H1 (cell line): ENCODE data around the gene KRTAP10-8.

Experiments used
- BRCA1 ChIP-seq: IDR thresholded peaks from 2 replicates; pipeline ENCODE4 v1.6.1; 2012; ENCODE audit warnings: low read depth, low read length, improper control_type of control experiment
- CHD2 ChIP-seq: IDR thresholded peaks from 2 replicates; pipeline ENCODE4 v1.6.1; 2012; ENCODE audit warnings: low read length, improper control_type of control experiment
- EGR1 ChIP-seq: IDR thresholded peaks from 2 replicates; pipeline ENCODE4 v1.6.1; 2011; ENCODE audit warnings: low read depth, low read length, borderline replicate concordance
- EZH2 ChIP-seq: fragments of 200-600 bp; sonication (generic); IDR thresholded peaks from 2 replicates; pipeline ENCODE4 v1.7.1; 2012; ENCODE audit warnings: low read depth, mild to moderate bottlenecking, moderate library complexity, low read length, inconsistent platforms; ENCODE audit not compliant: severe bottlenecking
- POLR2A ChIP-seq, 2 experiments: IDR thresholded peaks; 1 replicate in 1 of 2; 2 replicates in 1 of 2; pipeline ENCODE4 v1.6.1; 2011; ENCODE audit warnings: low read depth in 2 of 2, low read length in 2 of 2, mild to moderate bottlenecking in 2 of 2; ENCODE audit errors: control extremely low read depth in 1 of 2
- POLR2AphosphoS5 ChIP-seq: IDR thresholded peaks from 2 replicates; pipeline ENCODE4 v1.6.1; 2011; ENCODE audit warnings: low read depth, low read length
- TF ChIP-seq, protein P1 (sequence below), 3 experiments: IDR thresholded peaks; 1 replicate in 2 of 3; 2 replicates in 1 of 3; pipeline versions ENCODE4 v1.5.1 to v1.6.1; 2011; ENCODE audit warnings: low read length in 3 of 3, mild to moderate bottlenecking in 3 of 3, inconsistent platforms in 2 of 3, low read depth in 1 of 3, moderate library complexity in 1 of 3; ENCODE audit not compliant: insufficient read depth in 1 of 3; ENCODE audit errors: control extremely low read depth in 1 of 3

GRCh38 chr21:44649521-44650100 lies 37.7 kb downstream of the KRTAP10-8 start:
- TF ChIP-seq EGR1 (no peak), BRCA1 (no peak), POLR2AphosphoS5 (no peak), POLR2A (IDR thresholded peaks at IDR 0.05; ENCODE audit: control extremely low read depth in 1 of 2, low read depth in 2 of 2, low read length in 2 of 2) (no peak), EZH2 (no peak), CHD2 (no peak)
- TF ChIP-seq, protein P1, sequence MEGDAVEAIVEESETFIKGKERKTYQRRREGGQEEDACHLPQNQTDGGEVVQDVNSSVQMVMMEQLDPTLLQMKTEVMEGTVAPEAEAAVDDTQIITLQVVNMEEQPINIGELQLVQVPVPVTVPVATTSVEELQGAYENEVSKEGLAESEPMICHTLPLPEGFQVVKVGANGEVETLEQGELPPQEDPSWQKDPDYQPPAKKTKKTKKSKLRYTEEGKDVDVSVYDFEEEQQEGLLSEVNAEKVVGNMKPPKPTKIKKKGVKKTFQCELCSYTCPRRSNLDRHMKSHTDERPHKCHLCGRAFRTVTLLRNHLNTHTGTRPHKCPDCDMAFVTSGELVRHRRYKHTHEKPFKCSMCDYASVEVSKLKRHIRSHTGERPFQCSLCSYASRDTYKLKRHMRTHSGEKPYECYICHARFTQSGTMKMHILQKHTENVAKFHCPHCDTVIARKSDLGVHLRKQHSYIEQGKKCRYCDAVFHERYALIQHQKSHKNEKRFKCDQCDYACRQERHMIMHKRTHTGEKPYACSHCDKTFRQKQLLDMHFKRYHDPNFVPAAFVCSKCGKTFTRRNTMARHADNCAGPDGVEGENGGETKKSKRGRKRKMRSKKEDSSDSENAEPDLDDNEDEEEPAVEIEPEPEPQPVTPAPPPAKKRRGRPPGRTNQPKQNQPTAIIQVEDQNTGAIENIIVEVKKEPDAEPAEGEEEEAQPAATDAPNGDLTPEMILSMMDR (IDR thresholded peaks at IDR 0.05; ENCODE audit: control extremely low read depth in 1 of 3, insufficient read depth in 1 of 3, low read depth in 1 of 3, low read length in 3 of 3) = no peak
